ENCODE data around the gene THTPA. TPM values are rescaled to one million over a fixed set of nuclear protein-coding genes. Genes with fewer than 3 reads are reported as not detected.
"Not testable (repeated sequence)": the region's sequence is repeated elsewhere in the genome, so short reads cannot be mapped to it uniquely, and the experiment has no call there.

Gene THTPA
- total RNA-seq, 1 donor from 2014 or later = 15.5 TPM

DNA sequence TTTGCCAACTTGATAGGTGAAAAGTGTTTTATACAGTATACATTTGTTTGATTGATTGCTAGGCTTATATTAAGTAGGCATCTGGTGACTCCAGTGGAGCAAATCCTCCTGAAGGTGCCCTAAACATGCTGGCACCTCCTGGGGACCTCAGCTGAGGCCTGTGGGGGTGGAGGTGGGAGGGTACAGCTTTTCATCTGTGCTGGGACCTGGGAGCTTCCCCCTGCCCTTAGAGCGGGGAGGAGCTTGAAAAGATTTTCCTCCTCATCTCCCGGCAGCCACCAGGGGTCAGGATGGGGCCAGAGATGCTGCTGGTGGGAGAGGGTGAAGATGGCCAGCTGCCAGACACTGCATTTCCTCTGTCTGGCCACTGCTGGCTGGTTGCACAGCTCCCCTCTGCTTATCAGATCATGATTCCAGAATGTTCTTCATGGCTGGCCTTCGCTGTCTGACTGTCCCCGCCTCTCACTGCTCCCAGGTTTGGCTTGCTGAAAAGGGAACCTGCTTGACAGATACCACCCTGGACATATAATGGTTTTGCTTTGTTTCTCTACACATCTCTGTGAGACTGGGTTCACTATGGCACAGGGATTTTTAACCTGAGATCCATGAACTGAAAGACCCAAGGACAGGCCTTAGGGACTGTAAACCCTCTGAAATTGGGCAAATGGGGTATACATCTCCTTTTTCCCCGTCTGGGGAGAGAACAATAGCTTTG, 33.0 kb downstream of the THTPA start:
- peak; percentile 100 for ATAC-seq
- intact Hi-C loops (cut with DNase I) = no loop called here

DNA sequence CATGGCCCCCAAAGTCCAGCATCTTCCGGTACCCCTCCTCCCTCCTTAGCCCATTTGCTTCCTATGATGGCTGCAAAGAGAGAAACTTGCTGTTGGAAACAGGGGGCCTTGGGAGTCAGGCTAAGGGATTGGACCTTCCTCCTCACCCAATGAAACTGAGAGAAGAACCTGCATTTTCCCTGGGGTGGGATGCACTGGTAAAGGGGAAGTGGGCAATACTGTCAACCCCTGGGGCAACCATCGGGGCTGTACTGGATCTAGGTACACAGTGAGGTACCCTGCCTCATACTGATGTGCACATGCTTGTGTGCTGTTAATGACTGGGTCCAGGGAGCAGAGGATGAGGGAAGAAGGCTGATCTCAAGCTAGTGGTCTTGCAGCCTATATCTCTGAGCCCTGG, 33.5 kb downstream of the THTPA start:
- TF ChIP-seq, protein P1, sequence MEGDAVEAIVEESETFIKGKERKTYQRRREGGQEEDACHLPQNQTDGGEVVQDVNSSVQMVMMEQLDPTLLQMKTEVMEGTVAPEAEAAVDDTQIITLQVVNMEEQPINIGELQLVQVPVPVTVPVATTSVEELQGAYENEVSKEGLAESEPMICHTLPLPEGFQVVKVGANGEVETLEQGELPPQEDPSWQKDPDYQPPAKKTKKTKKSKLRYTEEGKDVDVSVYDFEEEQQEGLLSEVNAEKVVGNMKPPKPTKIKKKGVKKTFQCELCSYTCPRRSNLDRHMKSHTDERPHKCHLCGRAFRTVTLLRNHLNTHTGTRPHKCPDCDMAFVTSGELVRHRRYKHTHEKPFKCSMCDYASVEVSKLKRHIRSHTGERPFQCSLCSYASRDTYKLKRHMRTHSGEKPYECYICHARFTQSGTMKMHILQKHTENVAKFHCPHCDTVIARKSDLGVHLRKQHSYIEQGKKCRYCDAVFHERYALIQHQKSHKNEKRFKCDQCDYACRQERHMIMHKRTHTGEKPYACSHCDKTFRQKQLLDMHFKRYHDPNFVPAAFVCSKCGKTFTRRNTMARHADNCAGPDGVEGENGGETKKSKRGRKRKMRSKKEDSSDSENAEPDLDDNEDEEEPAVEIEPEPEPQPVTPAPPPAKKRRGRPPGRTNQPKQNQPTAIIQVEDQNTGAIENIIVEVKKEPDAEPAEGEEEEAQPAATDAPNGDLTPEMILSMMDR (IDR thresholded peaks at IDR 0.05) = no peak
- Histone ChIP-seq H3K4me1 (peaks cover 5% of the 10 kb centered on the region), H3K27me3 (no peaks in the 10 kb centered on the region), H3K9me3 (no peaks in the 10 kb centered on the region), H3K4me3 (no peak overlapping the region), H3K36me3 (no peaks in the 10 kb centered on the region), H3K27ac (no peak overlapping the region)
- intact Hi-C loops (cut with DNase I) = no loop called here
- no peak for DNase-seq
- ATAC-seq = no peak

More for the DNA sequence above, 33.0 kb downstream of the THTPA start:
- peaks cover 5% of the 10 kb centered on the region for H3K4me1 ChIP-seq
- TF ChIP-seq, protein P1 (IDR thresholded peaks at IDR 0.05) = peak; percentile 86
- H3K27me3 ChIP-seq = no peaks in the 10 kb centered on the region
- H3K9me3 ChIP-seq = no peaks in the 10 kb centered on the region
- DNase-seq = peak; percentile 94
- H3K27ac ChIP-seq = no peak overlapping the region
- H3K4me3 ChIP-seq = no peak overlapping the region
- no peaks in the 10 kb centered on the region for H3K36me3 ChIP-seq

DNA sequence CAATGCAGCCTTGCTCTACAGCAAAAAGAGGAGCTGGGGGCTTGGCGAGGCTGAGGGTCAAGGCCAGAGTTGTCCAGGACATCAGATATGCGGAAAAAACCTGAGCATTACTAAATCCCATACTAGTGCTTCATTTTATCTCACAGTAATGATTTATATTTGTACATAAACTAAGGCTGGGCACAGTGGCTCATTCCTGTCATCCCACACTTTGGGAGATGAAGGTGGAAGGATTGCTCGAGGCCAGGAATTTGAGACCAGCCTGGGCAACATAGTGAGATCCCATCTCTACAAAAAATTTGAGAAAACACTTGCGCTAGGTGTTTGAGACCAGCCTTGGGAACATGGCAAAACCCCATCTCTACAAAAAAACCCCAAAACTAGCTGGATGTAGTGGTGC, 34.1 kb downstream of the THTPA start:
- Histone ChIP-seq H3K9me3 (no peaks in the 10 kb centered on the region), H3K36me3 (no peaks in the 10 kb centered on the region), H3K4me1 (peaks cover 5% of the 10 kb centered on the region), H3K27ac (no peak overlapping the region), H3K4me3 (no peak overlapping the region), H3K27me3 (no peaks in the 10 kb centered on the region)
- ATAC-seq (no peak), DNase-seq (no peak)
- TF ChIP-seq, protein P1 (IDR thresholded peaks at IDR 0.05) = no peak
- intact Hi-C loops (cut with DNase I) = no loop called here

DNA sequence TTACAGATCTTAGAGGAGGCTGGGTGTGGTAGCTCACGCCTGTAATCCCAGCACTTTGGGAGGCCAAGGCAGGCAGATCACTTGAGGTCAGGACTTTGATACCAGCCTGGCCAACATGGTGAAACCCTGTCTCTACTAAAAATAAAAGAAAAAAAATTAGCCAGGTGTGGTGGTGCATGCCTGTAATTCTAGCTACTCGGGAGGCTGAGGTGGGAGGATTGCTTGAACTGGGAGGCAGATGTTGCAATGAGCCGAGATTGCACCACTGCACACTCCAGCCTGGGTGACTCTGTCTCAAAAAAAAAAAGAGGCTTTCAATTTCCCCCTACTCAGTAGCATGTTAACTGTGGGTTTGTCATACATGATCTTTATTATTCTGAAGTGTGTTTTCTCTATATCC, 38.1 kb downstream of the THTPA start:
- intact Hi-C loops (cut with DNase I); H3K27me3 ChIP-seq; H3K9me3 ChIP-seq; DNase-seq; H3K27ac ChIP-seq; H3K36me3 ChIP-seq; ATAC-seq; H3K4me1 ChIP-seq; H3K4me3 ChIP-seq: not testable (repeated sequence)

DNA sequence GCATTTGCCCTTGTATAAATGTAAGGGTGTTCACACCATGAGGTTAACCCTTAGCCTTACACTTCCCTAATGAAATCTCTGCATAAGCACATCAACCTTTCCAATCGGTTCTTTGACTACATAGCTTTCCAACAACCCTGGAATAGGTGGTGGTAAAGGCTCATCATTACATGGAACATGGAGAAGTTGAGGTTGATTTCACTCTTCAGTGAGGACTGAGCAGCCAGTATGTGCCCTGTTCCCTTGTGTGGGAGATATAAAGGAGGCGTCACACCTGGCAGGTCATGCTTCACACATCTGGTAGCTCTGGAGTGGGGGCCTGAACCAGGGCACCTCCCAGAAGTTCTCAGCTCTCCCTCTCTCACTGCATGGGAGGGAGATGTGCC, 44.2 kb downstream of the THTPA start:
- Histone ChIP-seq H3K9me3 (no peaks in the 10 kb centered on the region), H3K36me3 (no peaks in the 10 kb centered on the region), H3K27ac (no peak overlapping the region), H3K4me1 (no peaks in the 10 kb centered on the region), H3K4me3 (no peak overlapping the region), H3K27me3 (no peaks in the 10 kb centered on the region)
- TF ChIP-seq, protein P1 (IDR thresholded peaks at IDR 0.05) = no peak
- ATAC-seq = no peak
- no peak for DNase-seq
- intact Hi-C loops (cut with DNase I) = no loop called here

DNA sequence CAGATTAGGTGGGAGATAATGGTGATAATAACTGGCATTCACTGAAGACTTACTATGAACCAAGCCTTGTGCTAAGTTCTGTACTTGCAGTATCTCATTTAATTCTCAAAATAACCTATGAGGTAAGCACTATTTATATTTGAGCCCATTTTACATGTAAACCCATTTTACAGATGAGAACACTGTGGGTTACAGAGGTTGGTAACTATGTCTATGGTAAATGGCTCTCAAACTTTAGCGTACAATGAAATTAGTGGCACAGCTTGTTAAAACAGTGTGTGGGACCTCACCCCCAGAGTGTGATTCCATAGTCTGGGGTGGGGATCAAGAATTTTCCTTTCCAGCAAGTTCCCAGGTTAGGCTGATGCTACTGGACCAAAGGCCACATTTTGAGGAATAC, 44.7 kb downstream of the THTPA start:
- Histone ChIP-seq H3K9me3 (no peaks in the 10 kb centered on the region), H3K27ac (no peak overlapping the region), H3K27me3 (no peaks in the 10 kb centered on the region), H3K4me1 (no peaks in the 10 kb centered on the region), H3K36me3 (no peaks in the 10 kb centered on the region), H3K4me3 (no peak overlapping the region)
- ATAC-seq (no peak), DNase-seq (no peak)
- TF ChIP-seq, protein P1 (IDR thresholded peaks at IDR 0.05) = no peak
- intact Hi-C loops (cut with DNase I) = no loop called here

Measured in upper lobe of right lung (tissue), 1 donor.